Thyroid gland (tissue), 4 donors: ENCODE results near the gene EML5. TPM values are rescaled to one million over a fixed set of nuclear protein-coding genes. Genes with fewer than 3 reads are reported as not detected.

Source experiments
- DNase-seq, 2 donors: peaks; one replicate each; pipeline ENCODE4 v3.0.0-alpha.2; 2019
- H3K27ac ChIP-seq, 3 donors: fragments of 200-600 bp; sonication (generic); 1 replicate in 2 of 3; 2 replicates in 1 of 3; pipeline ENCODE4 v1.5.1; 2016 to 2019; ENCODE audit warnings: mild to moderate bottlenecking in 1 of 3, moderate library complexity in 1 of 3
- H3K27me3 ChIP-seq: fragments of 200-600 bp; sonication (generic); one replicate; pipeline ENCODE4 v1.5.1; 2019
- H3K36me3 ChIP-seq, 2 donors: fragments of 200-600 bp; sonication (generic); one replicate each; pipeline ENCODE4 v1.5.1; 2016 to 2019
- H3K4me1 ChIP-seq, 2 donors: fragments of 200-600 bp; sonication (generic); one replicate each; pipeline ENCODE4 v1.5.1; 2017 to 2019
- H3K4me3 ChIP-seq, 3 donors: fragments of 200-600 bp; sonication (generic); replicated peaks in 1 of 3; 1 replicate in 2 of 3; 2 replicates in 1 of 3; pipeline ENCODE4 v1.5.1; 2016; ENCODE audit warnings: mild to moderate bottlenecking in 1 of 3
- H3K9me3 ChIP-seq: fragments of 200-600 bp; sonication (generic); one replicate; pipeline ENCODE4 v1.5.1; 2017
- POLR2A ChIP-seq, 2 donors: fragments of 450-650 bp; IDR thresholded peaks; one replicate each; pipeline ENCODE4 v1.6.1; 2017; ENCODE audit warnings: antibody characterized with exemption in 2 of 2, mild to moderate bottlenecking in 2 of 2, moderate library complexity in 1 of 2
- WGBS, 2 donors: methylation state at CpG; one replicate each; pipeline ENCODE4 v1.1.5; 2017; 5-methylcytosine and 5-hydroxymethylcytosine counted together
- intact Hi-C: fragments of 100-400 bp; cut with DNase I; formaldehyde crosslinking; loops from one replicate; pipeline ENCODE4 v1.15.1; 2023
- small RNA-seq: library from RNA; depleted of rRNA; stranded (forward); fragments of <200 nt; gene quantifications from one replicate; pipeline ENCODE3, GENCODE V24; 2016
- total RNA-seq, 4 donors: library from RNA; depleted of rRNA; stranded (reverse); fragments of >200 nt; gene quantifications; one replicate each; pipeline ENCODE4 v1.2.3, GENCODE V29; 2016
- TF ChIP-seq, protein P1 (sequence below), 6 experiments: fragments of 200-600 bp in 3 of 6; fragments of 450-650 bp in 3 of 6; sonication (generic) in 3 of 6; IDR thresholded peaks; one replicate each; pipeline ENCODE4 v1.5.1; 2016 to 2019; ENCODE audit warnings: antibody characterized with exemption in 6 of 6, mild to moderate bottlenecking in 2 of 6, inconsistent platforms in 1 of 6, moderate library complexity in 1 of 6

Gene EML5
- total RNA-seq, 4 donors from 2014 or later, result 3.8 to 15.8 (median 7.3) TPM

GRCh38 chr14:88562831-88563686, 229.7 kb downstream of the EML5 start, which contains the start of gene ZC3H14:
ZC3H14 (plus strand) TSS chr14:88563037; CDS start chr14:88563134, 97 bp downstream.
- H3K9me3 ChIP-seq, result no peaks in the 10 kb centered on the region
- TF ChIP-seq, protein P1, sequence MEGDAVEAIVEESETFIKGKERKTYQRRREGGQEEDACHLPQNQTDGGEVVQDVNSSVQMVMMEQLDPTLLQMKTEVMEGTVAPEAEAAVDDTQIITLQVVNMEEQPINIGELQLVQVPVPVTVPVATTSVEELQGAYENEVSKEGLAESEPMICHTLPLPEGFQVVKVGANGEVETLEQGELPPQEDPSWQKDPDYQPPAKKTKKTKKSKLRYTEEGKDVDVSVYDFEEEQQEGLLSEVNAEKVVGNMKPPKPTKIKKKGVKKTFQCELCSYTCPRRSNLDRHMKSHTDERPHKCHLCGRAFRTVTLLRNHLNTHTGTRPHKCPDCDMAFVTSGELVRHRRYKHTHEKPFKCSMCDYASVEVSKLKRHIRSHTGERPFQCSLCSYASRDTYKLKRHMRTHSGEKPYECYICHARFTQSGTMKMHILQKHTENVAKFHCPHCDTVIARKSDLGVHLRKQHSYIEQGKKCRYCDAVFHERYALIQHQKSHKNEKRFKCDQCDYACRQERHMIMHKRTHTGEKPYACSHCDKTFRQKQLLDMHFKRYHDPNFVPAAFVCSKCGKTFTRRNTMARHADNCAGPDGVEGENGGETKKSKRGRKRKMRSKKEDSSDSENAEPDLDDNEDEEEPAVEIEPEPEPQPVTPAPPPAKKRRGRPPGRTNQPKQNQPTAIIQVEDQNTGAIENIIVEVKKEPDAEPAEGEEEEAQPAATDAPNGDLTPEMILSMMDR (IDR thresholded peaks at IDR 0.05), result no peak
- peak in 1 of 2 donors; percentile 86 for TF ChIP-seq POLR2A (IDR thresholded peaks at IDR 0.05)
- peaks cover 4 to 6% of the 10 kb centered on the region in 2 donors for H3K36me3 ChIP-seq
- no peaks in the 10 kb centered on the region for H3K27me3 ChIP-seq
- intact Hi-C loops, result loop anchor here (5.0 kb wide), 1 partner anchor 71 kb away; no protein-coding TSS in a partner anchor
- H3K4me3 ChIP-seq, result peak within 1 kb of the TSS; percentile 83 to 96 (median 96)
- peaks cover 11 to 12% of the 10 kb centered on the region in 2 donors for H3K4me1 ChIP-seq
- H3K27ac ChIP-seq, result peak within 1 kb of the TSS; percentile 95 to 98 (median 97)
- 0 to 1% methylated on average over 21 to 26 of the region's 99 CpGs for WGBS, 2 donors
- DNase-seq, result peak; percentile 81 to 85

GRCh38 chr14:88562532-88562830, 230.3 kb downstream of the EML5 start:
- Histone ChIP-seq H3K4me3 (peak overlapping the region in 2 of 3 donors; percentile 83 to 96), H3K4me1 (peaks cover 11 to 12% of the 10 kb centered on the region in 2 donors), H3K36me3 (no peaks in the 10 kb centered on the region), H3K27me3 (no peaks in the 10 kb centered on the region), H3K27ac (peak overlapping the region in 2 of 3 donors; percentile 95 to 98), H3K9me3 (no peaks in the 10 kb centered on the region)
- 21 to 31% methylated on average over 5 of the region's 5 CpGs for WGBS, 2 donors
- no peak for TF ChIP-seq POLR2A (IDR thresholded peaks at IDR 0.05)
- TF ChIP-seq, protein P1 (IDR thresholded peaks at IDR 0.05), result no peak
- DNase-seq, result no peak
- intact Hi-C loops, result loop anchor here (5.0 kb wide), 1 partner anchor 70 kb away; no protein-coding TSS in a partner anchor

Small RNAs within 50 kb of the gene (small RNA-seq; reads per million reads assigned to genes)
- gene RF00019, result not detected
- not detected for gene RNU4-92P

Other genes with a start within 250 kb of the EML5 start
- gene PTPN21, start 237.9 kb downstream of the EML5 start, total RNA-seq, result 10 to 100 TPM; 32.2 to 40.0 (median 36.1) TPM
- gene ZC3H14, start 229.9 kb downstream of the EML5 start, total RNA-seq, result 100 to 1,000 TPM in 2 of 4 donors, 10 to 100 TPM in 2; 88.5 to 112 (median 104) TPM
- 100 to 1,000 TPM in 1 of 4 donors, 10 to 100 TPM in 3; 51.4 to 118 (median 68.0) TPM for gene TTC8, start 31.7 kb upstream of the EML5 start, total RNA-seq